Measurements from ENCODE around the gene LRRC28.

Gene LRRC28

DNA sequence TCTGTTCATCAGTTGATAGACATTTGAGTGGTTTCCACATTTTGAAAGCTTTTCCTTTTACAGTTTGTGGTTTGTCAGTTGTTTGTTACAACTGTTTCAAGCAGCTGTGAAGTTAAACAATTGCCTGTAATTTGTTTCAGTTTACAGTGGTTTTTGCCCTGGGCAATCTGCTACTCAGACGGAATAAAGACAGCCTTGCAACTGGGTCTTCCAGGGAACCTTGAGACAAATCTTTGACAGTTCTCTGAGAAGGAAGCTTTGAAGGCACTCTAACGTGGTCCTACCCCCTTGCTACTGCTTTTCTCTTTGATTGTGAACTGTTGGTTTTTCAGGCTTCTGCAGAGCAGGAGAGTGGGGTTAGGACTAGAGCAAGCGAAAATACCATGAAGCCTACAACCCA, 28.0 kb downstream of the LRRC28 start:
- Histone ChIP-seq H3K27me3 (ENCODE audit: control insufficient read depth, insufficient read depth, low read length) (no peaks in the 10 kb centered on the region), H3K9ac (ENCODE audit: low read depth, low read length) (no peak overlapping the region), H3K9me3 (replicated peaks; ENCODE audit: low read length) (no peaks in the 10 kb centered on the region), H3K4me3 (ENCODE audit: low read length) (no peak overlapping the region), H3K4me1 (ENCODE audit: control insufficient read depth, insufficient read depth, low read length) (peaks cover 15% of the 10 kb centered on the region), H3K36me3 (ENCODE audit: insufficient read depth, low read length) (no peaks in the 10 kb centered on the region), H3K4me2 (ENCODE audit: low read length) (no peak overlapping the region)

- no peak overlapping the region for H3K4me2 ChIP-seq (ENCODE audit: low read length)
- no peaks in the 10 kb centered on the region for H3K36me3 ChIP-seq (ENCODE audit: insufficient read depth, low read length)
Measured at GRCh38 chr15:99279827-99280226, 28.5 kb downstream of the LRRC28 start.

DNA sequence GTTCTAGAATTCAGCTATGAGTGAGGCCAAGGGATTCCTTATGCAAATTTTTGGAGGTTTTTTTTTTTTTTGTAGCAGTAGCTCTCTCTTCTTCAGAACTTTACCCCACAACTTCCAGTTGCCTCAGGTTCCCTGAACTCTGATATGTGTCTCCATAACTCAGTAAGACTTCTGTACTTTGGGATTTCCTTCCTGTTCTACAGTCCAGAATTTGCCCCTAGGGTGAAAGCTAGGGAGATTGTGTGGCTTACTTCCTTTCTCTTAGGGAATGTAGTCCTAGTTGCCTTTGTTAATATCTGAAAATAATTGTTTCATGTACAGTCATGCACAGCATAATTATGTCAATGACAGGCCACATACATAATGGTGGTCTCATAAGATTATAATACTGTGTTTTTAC, 30.8 kb downstream of the LRRC28 start:
- no peak overlapping the region for H3K4me2 ChIP-seq (ENCODE audit: low read length)
- no peaks in the 10 kb centered on the region for H3K9me3 ChIP-seq (replicated peaks; ENCODE audit: low read length)
- no peaks in the 10 kb centered on the region for H3K27me3 ChIP-seq (ENCODE audit: control insufficient read depth, insufficient read depth, low read length)
- H3K4me3 ChIP-seq (ENCODE audit: low read length): no peak overlapping the region
- peaks cover 15% of the 10 kb centered on the region for H3K4me1 ChIP-seq (ENCODE audit: control insufficient read depth, insufficient read depth, low read length)
- H3K36me3 ChIP-seq (ENCODE audit: insufficient read depth, low read length): no peaks in the 10 kb centered on the region
- H3K9ac ChIP-seq (ENCODE audit: low read depth, low read length): no peak overlapping the region

More at GRCh38 chr15:99279827-99280226, 28.5 kb downstream of the LRRC28 start:
- Histone ChIP-seq H3K27me3 (ENCODE audit: control insufficient read depth, insufficient read depth, low read length) (no peaks in the 10 kb centered on the region), H3K9ac (ENCODE audit: low read depth, low read length) (no peak overlapping the region), H3K9me3 (replicated peaks; ENCODE audit: low read length) (no peaks in the 10 kb centered on the region), H3K4me1 (ENCODE audit: control insufficient read depth, insufficient read depth, low read length) (peaks cover 15% of the 10 kb centered on the region), H3K4me3 (ENCODE audit: low read length) (no peak overlapping the region)

DNA sequence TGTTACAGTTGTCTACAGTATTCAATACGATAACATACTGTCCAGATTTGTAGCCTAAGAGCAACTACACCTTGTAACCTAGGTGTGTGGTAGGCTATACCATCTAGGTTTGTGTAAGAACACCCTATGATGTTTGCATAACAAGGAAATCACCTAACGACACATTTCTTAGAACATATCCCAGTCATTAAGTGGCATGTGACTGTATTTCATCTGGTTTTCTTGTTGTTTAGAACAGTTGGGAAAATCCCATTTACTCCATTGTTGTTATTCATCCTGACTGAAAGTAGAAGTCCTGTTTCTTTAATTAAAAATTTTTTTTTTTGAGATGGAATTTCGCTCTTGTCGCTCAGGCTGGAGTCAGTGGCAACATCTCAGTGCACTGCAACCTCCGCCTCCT, 31.3 kb downstream of the LRRC28 start:
- no peak overlapping the region for H3K4me2 ChIP-seq (ENCODE audit: low read length)
- no peak overlapping the region for H3K9ac ChIP-seq (ENCODE audit: low read depth, low read length)
- no peaks in the 10 kb centered on the region for H3K27me3 ChIP-seq (ENCODE audit: control insufficient read depth, insufficient read depth, low read length)
- H3K4me3 ChIP-seq (ENCODE audit: low read length): no peak overlapping the region
- no peaks in the 10 kb centered on the region for H3K36me3 ChIP-seq (ENCODE audit: insufficient read depth, low read length)
- H3K4me1 ChIP-seq (ENCODE audit: control insufficient read depth, insufficient read depth, low read length): peaks cover 15% of the 10 kb centered on the region
- no peaks in the 10 kb centered on the region for H3K9me3 ChIP-seq (replicated peaks; ENCODE audit: low read length)

DNA sequence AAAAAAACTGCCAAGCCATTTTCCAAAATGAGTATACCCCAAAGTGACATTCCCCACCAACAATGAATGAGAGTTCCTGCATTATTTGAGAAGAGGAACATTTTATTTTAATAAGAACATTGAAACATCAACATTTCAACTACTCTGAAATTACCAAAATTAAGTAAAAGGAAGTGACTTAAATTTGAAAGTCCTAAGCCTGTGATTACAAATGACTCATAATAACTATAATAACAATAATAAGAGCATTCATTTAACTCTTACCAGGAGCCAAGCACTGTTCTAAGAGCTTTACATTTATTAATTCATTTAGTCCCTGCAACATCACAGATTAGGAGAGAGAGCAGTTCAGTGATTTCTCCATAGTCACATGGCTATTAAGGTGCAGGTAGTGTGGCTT, 32.4 kb downstream of the LRRC28 start:
- peak overlapping the region; percentile 12 for H3K4me2 ChIP-seq (ENCODE audit: low read length)
- H3K9me3 ChIP-seq (replicated peaks; ENCODE audit: low read length): no peaks in the 10 kb centered on the region
- H3K36me3 ChIP-seq (ENCODE audit: insufficient read depth, low read length): no peaks in the 10 kb centered on the region
- H3K27me3 ChIP-seq (ENCODE audit: control insufficient read depth, insufficient read depth, low read length): no peaks in the 10 kb centered on the region
- no peak overlapping the region for H3K4me3 ChIP-seq (ENCODE audit: low read length)
- H3K4me1 ChIP-seq (ENCODE audit: control insufficient read depth, insufficient read depth, low read length): peaks cover 15% of the 10 kb centered on the region
- no peak overlapping the region for H3K9ac ChIP-seq (ENCODE audit: low read depth, low read length)

GRCh38 chr15:99291643-99292042, 40.4 kb downstream of the LRRC28 start:
- H3K4me2 ChIP-seq (ENCODE audit: low read length): no peak overlapping the region
- no peak overlapping the region for H3K4me3 ChIP-seq (ENCODE audit: low read length)
- no peaks in the 10 kb centered on the region for H3K27me3 ChIP-seq (ENCODE audit: control insufficient read depth, insufficient read depth, low read length)
- H3K9me3 ChIP-seq (replicated peaks; ENCODE audit: low read length): no peaks in the 10 kb centered on the region
- no peaks in the 10 kb centered on the region for H3K4me1 ChIP-seq (ENCODE audit: control insufficient read depth, insufficient read depth, low read length)
- H3K36me3 ChIP-seq (ENCODE audit: insufficient read depth, low read length): peaks cover 5% of the 10 kb centered on the region
- no peak overlapping the region for H3K9ac ChIP-seq (ENCODE audit: low read depth, low read length)

- Histone ChIP-seq H3K36me3 (ENCODE audit: insufficient read depth, low read length) (peaks cover 5% of the 10 kb centered on the region), H3K27me3 (ENCODE audit: control insufficient read depth, insufficient read depth, low read length) (no peaks in the 10 kb centered on the region), H3K4me2 (ENCODE audit: low read length) (no peak overlapping the region), H3K9me3 (replicated peaks; ENCODE audit: low read length) (no peaks in the 10 kb centered on the region), H3K4me3 (ENCODE audit: low read length) (no peak overlapping the region), H3K9ac (ENCODE audit: low read depth, low read length) (no peak overlapping the region), H3K4me1 (ENCODE audit: control insufficient read depth, insufficient read depth, low read length) (no peaks in the 10 kb centered on the region)
Measured at GRCh38 chr15:99295840-99296239, 44.6 kb downstream of the LRRC28 start.

DNA sequence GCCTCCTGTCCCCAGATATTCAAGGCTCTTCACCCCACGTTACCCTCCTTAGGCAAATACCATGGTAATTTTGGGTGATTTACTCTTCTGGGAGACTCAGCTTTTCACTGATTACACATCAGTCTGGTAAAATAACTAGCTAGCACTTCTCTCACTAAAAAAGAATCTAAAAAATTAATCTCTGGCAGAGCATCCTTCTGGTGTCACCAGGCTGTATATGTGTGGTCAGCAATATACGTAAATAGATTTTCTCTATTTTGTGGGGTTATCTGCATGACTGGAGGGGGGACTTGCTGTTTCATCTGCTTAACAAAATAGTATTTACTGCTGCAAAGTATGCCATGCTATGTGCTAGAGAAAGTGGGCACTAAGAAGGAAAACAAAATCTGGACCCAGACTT, 45.1 kb downstream of the LRRC28 start:
- no peaks in the 10 kb centered on the region for H3K27me3 ChIP-seq (ENCODE audit: control insufficient read depth, insufficient read depth, low read length)
- no peaks in the 10 kb centered on the region for H3K9me3 ChIP-seq (replicated peaks; ENCODE audit: low read length)
- no peak overlapping the region for H3K4me2 ChIP-seq (ENCODE audit: low read length)
- peaks cover 5% of the 10 kb centered on the region for H3K36me3 ChIP-seq (ENCODE audit: insufficient read depth, low read length)
- H3K9ac ChIP-seq (ENCODE audit: low read depth, low read length): no peak overlapping the region
- H3K4me3 ChIP-seq (ENCODE audit: low read length): no peak overlapping the region
- no peaks in the 10 kb centered on the region for H3K4me1 ChIP-seq (ENCODE audit: control insufficient read depth, insufficient read depth, low read length)

GRCh38 chr15:99303907-99304306, 52.6 kb downstream of the LRRC28 start:
- H3K9ac ChIP-seq (ENCODE audit: low read depth, low read length): no peak overlapping the region
- no peak overlapping the region for H3K4me3 ChIP-seq (ENCODE audit: low read length)
- no peaks in the 10 kb centered on the region for H3K27me3 ChIP-seq (ENCODE audit: control insufficient read depth, insufficient read depth, low read length)
- H3K4me1 ChIP-seq (ENCODE audit: control insufficient read depth, insufficient read depth, low read length): peaks cover 26% of the 10 kb centered on the region
- no peaks in the 10 kb centered on the region for H3K36me3 ChIP-seq (ENCODE audit: insufficient read depth, low read length)
- H3K9me3 ChIP-seq (replicated peaks; ENCODE audit: low read length): no peaks in the 10 kb centered on the region
- no peak overlapping the region for H3K4me2 ChIP-seq (ENCODE audit: low read length)

DNA sequence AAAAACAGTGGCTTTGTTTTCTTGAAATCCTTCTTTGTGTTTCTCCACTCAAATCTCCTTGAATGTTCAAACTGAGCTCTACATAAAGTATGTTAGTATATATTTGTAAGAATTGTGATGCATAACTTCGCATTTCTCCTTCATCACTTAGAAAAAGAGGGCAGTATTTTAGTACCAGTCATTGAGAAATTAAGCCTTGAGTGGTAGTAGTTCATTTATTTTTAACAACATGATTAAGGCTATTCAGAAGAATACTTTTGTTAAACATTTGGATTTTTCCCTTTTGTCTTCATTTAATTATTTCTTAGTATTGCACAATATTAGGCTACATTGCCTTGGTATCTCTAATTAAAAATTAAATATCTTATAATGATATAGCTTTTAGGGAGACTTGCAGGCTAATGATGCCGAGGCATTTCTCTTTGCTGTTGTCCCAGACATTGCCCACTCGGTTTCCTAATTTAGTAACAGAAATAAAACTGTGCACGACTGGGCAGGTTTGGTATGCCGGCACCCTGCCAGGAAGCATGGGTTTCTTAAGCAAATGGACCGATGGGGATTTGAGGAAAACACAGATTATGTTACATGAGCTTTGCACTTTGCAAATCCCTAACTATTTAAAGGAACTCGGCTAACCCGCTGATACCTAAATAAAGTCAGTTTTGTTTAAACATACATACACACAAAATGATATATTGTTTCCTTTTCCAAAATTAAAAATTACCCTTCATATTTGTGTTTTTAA, 54.7 kb downstream of the LRRC28 start:
- peaks cover 26% of the 10 kb centered on the region for H3K4me1 ChIP-seq (ENCODE audit: control insufficient read depth, insufficient read depth, low read length)
- peak overlapping the region; percentile 48 for H3K9ac ChIP-seq (ENCODE audit: low read depth, low read length)
- no peak overlapping the region for H3K4me3 ChIP-seq (ENCODE audit: low read length)
- H3K9me3 ChIP-seq (replicated peaks; ENCODE audit: low read length): no peaks in the 10 kb centered on the region
- H3K27me3 ChIP-seq (ENCODE audit: control insufficient read depth, insufficient read depth, low read length): no peaks in the 10 kb centered on the region
- H3K4me2 ChIP-seq (ENCODE audit: low read length): peak overlapping the region; percentile 66
- H3K36me3 ChIP-seq (ENCODE audit: insufficient read depth, low read length): no peaks in the 10 kb centered on the region

GRCh38 chr15:99306694-99307338, 55.5 kb downstream of the LRRC28 start:
- Histone ChIP-seq H3K36me3 (ENCODE audit: insufficient read depth, low read length) (no peaks in the 10 kb centered on the region), H3K9me3 (replicated peaks; ENCODE audit: low read length) (no peaks in the 10 kb centered on the region), H3K4me1 (ENCODE audit: control insufficient read depth, insufficient read depth, low read length) (peaks cover 26% of the 10 kb centered on the region), H3K27me3 (ENCODE audit: control insufficient read depth, insufficient read depth, low read length) (no peaks in the 10 kb centered on the region), H3K4me3 (ENCODE audit: low read length) (no peak overlapping the region), H3K4me2 (ENCODE audit: low read length) (peak overlapping the region; percentile 66), H3K9ac (ENCODE audit: low read depth, low read length) (peak overlapping the region; percentile 7)

- Histone ChIP-seq H3K9ac (ENCODE audit: low read depth, low read length) (no peak overlapping the region), H3K4me2 (ENCODE audit: low read length) (no peak overlapping the region), H3K27me3 (ENCODE audit: control insufficient read depth, insufficient read depth, low read length) (no peaks in the 10 kb centered on the region), H3K9me3 (replicated peaks; ENCODE audit: low read length) (peaks cover 7% of the 10 kb centered on the region), H3K4me3 (ENCODE audit: low read length) (no peak overlapping the region), H3K36me3 (ENCODE audit: insufficient read depth, low read length) (no peaks in the 10 kb centered on the region), H3K4me1 (ENCODE audit: control insufficient read depth, insufficient read depth, low read length) (peaks cover 26% of the 10 kb centered on the region)
Measured at GRCh38 chr15:99307735-99308134, 56.5 kb downstream of the LRRC28 start.

Data from skeletal muscle satellite cell (primary cell).